ENCODE results near the gene MRM3.
"Not testable (repeated sequence)": the region's sequence is repeated elsewhere in the genome, so short reads cannot be mapped to it uniquely, and the experiment has no call there.

The MRM3 gene

GRCh38 chr17:828761-829160, 46.6 kb downstream of the MRM3 start:
- no peak for FAIRE-seq

GRCh38 chr17:829614-830013, 47.5 kb downstream of the MRM3 start:
- FAIRE-seq = not testable (repeated sequence)

GRCh38 chr17:830381-830780, 48.2 kb downstream of the MRM3 start:
- no peak for FAIRE-seq

- FAIRE-seq = no peak
These were observed 48.8 kb downstream of the MRM3 start for GRCh38 chr17:830950-831349.

GRCh38 chr17:834136-834535, 52.0 kb downstream of the MRM3 start:
- no peak for FAIRE-seq

GRCh38 chr17:835263-835662, 53.1 kb downstream of the MRM3 start:
- no peak for FAIRE-seq

- FAIRE-seq = not testable (repeated sequence)
These were observed 53.6 kb downstream of the MRM3 start for GRCh38 chr17:835721-836120.

- FAIRE-seq = no peak
These were observed 54.0 kb downstream of the MRM3 start for GRCh38 chr17:836151-836550.

GRCh38 chr17:838486-838885, 56.3 kb downstream of the MRM3 start:
- FAIRE-seq = no peak

- FAIRE-seq = no peak
These were observed 59.2 kb downstream of the MRM3 start for GRCh38 chr17:841313-841712.
